Left ventricle myocardium inferior (tissue), 1 donor: Measurements from ENCODE around the gene TSPAN3. TPM values are rescaled to one million over a fixed set of nuclear protein-coding genes. Genes with fewer than 3 reads are reported as not detected.

Experiments
- DNase-seq: peaks from one replicate; pipeline ENCODE4 v3.0.0-alpha.2; 2020
- H3K27ac ChIP-seq: fragments of 200-600 bp; replicated peaks from 2 replicates; pipeline ENCODE4 v1.8.0; 2021
- H3K27me3 ChIP-seq: fragments of 200-600 bp; 2 replicates; pipeline ENCODE4 v1.8.0; 2021; ENCODE audit warnings: low read depth
- H3K36me3 ChIP-seq: fragments of 200-600 bp; 2 replicates; pipeline ENCODE4 v1.8.0; 2021
- H3K4me1 ChIP-seq: fragments of 200-600 bp; 2 replicates; pipeline ENCODE4 v1.8.0; 2021
- H3K4me3 ChIP-seq: fragments of 200-600 bp; 2 replicates; pipeline ENCODE4 v1.8.0; 2021; ENCODE audit warnings: mild to moderate bottlenecking, moderate library complexity
- H3K9me3 ChIP-seq: fragments of 200-600 bp; replicated peaks from 2 replicates; pipeline ENCODE4 v1.8.0; 2021
- CTCF ChIP-seq: fragments of 200-600 bp; IDR thresholded peaks from 2 replicates; pipeline ENCODE4 v1.8.0; 2021; ENCODE audit warnings: antibody characterized with exemption, mild to moderate bottlenecking, borderline replicate concordance
- intact Hi-C: fragments of 100-400 bp; cut with micrococcal nuclease; formaldehyde crosslinking; loops from one replicate; pipeline ENCODE4 v1.11.0; 2022
- total RNA-seq: library from RNA; stranded (reverse); fragmentation: NEBNext Ultra II Directional; extraction: Animal tissue kit (Norgen Biotek cat#: 25700); gene quantifications from one replicate; pipeline ENCODE4 v1.2.1, GENCODE V29; 2021
- donor health status: DM: no; HTN: yes; CAD: no; lungs with severe emphysema.

TSPAN3 gene
- total RNA-seq, 1 donor from 2014 or later: 98.6 TPM

GRCh38 chr15:77068633-77069032 is 2.3 kb downstream of the TSPAN3 start:
- Histone ChIP-seq H3K27ac (no peak overlapping the region), H3K9me3 (no peaks in the 10 kb centered on the region), H3K4me1 (peaks cover 52% of the 10 kb centered on the region), H3K27me3 (no peaks in the 10 kb centered on the region), H3K4me3 (no peak overlapping the region), H3K36me3 (no peaks in the 10 kb centered on the region)
- TF ChIP-seq CTCF: no peak
- DNase-seq: no peak
- intact Hi-C loops: no loop called here

GRCh38 chr15:77067691-77068367 is 3.1 kb downstream of the TSPAN3 start:
- H3K4me1 ChIP-seq: peaks cover 52% of the 10 kb centered on the region
- no peaks in the 10 kb centered on the region for H3K36me3 ChIP-seq
- H3K9me3 ChIP-seq: no peaks in the 10 kb centered on the region
- no peak overlapping the region for H3K4me3 ChIP-seq
- no peak for TF ChIP-seq CTCF
- no peaks in the 10 kb centered on the region for H3K27me3 ChIP-seq
- intact Hi-C loops: no loop called here
- no peak for DNase-seq
- peak overlapping the region; percentile 4 for H3K27ac ChIP-seq

DNA sequence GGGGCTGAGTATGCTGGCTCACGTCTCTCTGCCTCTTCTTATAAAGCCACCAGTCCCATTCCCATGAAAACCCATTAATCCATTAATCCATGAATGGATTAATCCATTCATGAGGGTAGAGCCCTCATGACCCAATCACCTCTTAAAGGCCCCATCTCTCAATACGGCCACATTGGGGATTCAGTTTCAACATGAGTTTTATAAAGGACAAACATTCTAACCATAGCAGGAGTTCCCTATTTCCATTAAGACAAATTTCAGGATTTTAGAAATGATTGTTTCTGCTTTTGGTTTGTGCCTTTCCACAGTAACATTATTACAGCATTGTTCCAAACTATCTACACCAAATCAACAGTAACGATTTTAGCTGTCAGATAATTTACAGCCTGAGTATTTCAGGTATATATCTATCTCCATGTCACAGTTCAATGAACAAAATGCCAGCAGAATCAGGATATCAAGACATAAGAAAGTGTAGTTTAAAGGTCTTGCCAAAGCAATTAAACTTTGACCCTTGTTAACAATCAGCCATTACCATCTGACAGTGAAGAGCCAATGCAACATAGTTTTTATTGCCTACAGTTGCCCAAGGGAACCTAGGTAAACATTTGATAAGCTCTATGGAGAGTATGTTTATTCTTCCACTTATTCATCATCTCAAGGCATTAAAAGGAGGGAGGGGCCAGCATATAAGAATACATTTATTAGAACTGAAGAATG is 3.8 kb downstream of the TSPAN3 start:
- Histone ChIP-seq H3K4me1 (peaks cover 54% of the 10 kb centered on the region), H3K36me3 (no peaks in the 10 kb centered on the region), H3K9me3 (no peaks in the 10 kb centered on the region), H3K27me3 (no peaks in the 10 kb centered on the region), H3K4me3 (no peak overlapping the region), H3K27ac (peak overlapping the region; percentile 4)
- intact Hi-C loops: no loop called here
- no peak for DNase-seq
- no peak for TF ChIP-seq CTCF

DNA sequence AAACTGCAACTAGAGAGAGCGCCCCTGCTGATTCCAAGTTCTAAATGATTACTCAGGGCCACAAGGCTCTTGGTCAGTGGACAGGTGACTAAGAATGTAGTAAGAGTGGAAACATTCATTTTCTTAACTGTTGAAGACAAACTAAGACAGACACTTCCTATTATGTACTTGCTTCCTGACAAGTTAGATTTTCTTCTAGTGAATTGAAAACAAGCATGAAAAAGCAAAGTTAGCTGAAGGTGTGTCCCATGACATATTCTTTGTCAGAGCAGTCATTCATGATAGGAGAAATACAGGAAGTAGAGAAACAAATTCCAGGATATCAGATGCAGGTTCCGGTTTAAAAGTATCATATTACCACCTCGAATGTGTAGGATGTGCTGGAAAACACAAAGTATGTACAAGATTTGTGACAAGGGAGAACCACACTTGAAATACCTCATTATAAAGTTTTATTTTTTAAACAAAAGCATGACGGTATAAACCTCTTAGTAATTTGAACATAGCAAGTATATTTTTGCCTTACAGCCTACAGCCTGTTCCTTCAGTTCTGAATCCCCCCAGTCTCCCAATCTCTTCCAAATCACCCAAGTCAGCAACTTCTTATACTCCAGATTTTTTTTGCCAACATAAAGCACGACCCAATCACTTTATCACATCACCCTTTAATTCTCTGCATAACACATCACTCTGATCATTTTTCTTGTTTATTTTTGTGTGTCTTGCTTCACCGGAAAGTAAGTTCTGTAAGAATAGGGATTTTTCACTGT is 6.2 kb downstream of the TSPAN3 start:
- intact Hi-C loops: no loop called here
- Histone ChIP-seq H3K27me3 (no peaks in the 10 kb centered on the region), H3K4me3 (no peak overlapping the region), H3K4me1 (peaks cover 67% of the 10 kb centered on the region), H3K27ac (no peak overlapping the region), H3K9me3 (no peaks in the 10 kb centered on the region), H3K36me3 (no peaks in the 10 kb centered on the region)
- no peak for TF ChIP-seq CTCF
- DNase-seq: no peak

DNA sequence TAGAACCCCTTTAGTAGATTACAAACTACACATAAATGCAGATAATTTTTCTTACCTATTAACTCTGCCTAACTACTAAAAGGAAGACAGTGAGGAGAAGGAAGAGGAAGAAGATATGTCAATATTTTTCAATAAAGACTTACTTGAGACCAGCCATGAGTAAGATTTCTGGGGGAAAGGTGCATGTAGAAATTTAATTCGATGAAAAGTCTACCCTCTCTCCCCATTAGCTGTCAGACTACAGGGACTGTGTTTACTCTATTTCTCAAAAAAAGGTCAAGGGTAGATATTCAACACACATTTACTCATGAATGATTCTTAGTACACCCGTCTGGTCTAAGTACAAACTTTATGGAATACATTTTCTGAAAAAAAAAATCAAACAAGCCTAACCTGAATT is 6.8 kb downstream of the TSPAN3 start:
- H3K27ac ChIP-seq: no peak overlapping the region
- intact Hi-C loops: no loop called here
- no peaks in the 10 kb centered on the region for H3K27me3 ChIP-seq

More for the DNA sequence above, 6.8 kb downstream of the TSPAN3 start:
- no peak for TF ChIP-seq CTCF
- Histone ChIP-seq H3K36me3 (no peaks in the 10 kb centered on the region), H3K9me3 (no peaks in the 10 kb centered on the region), H3K4me1 (peaks cover 63% of the 10 kb centered on the region), H3K4me3 (no peak overlapping the region)
- DNase-seq: no peak
